MM.1S (cell line): Measurements from ENCODE around the gene CTSZ.
"Not testable (repeated sequence)": the region's sequence is repeated elsewhere in the genome, so short reads cannot be mapped to it uniquely, and the experiment has no call there.

Source experiments
- DNase-seq: peaks from one replicate; pipeline ENCODE4 v3.0.0-alpha.2; 2015
- H2AFZ ChIP-seq: fragments of 300-600 bp; sonication (generic); 2 replicates; pipeline ENCODE4 v1.6.0; 2016; ENCODE audit warnings: antibody characterized with exemption, low read length
- H3F3A ChIP-seq: fragments of 300-600 bp; sonication (generic); 2 replicates; pipeline ENCODE4 v1.6.1; 2016; ENCODE audit warnings: mild to moderate bottlenecking, antibody characterized with exemption, low read length, moderate library complexity, mixed read lengths; ENCODE audit not compliant: insufficient read depth
- H3K27ac ChIP-seq: fragments of 300-600 bp; sonication (generic); 2 replicates; pipeline ENCODE4 v1.5.1; 2016; ENCODE audit warnings: mild to moderate bottlenecking, low read length
- H3K27me3 ChIP-seq: fragments of 300-600 bp; sonication (generic); replicated peaks from 2 replicates; pipeline ENCODE4 v1.6.0; 2016; ENCODE audit warnings: low read length; ENCODE audit not compliant: insufficient read depth
- H3K36me3 ChIP-seq: fragments of 300-600 bp; sonication (generic); replicated peaks from 2 replicates; pipeline ENCODE4 v1.6.1; 2016; ENCODE audit warnings: mild to moderate bottlenecking, low read length, mixed read lengths; ENCODE audit not compliant: insufficient read depth
- H3K4me1 ChIP-seq: fragments of 300-600 bp; sonication (generic); 2 replicates; pipeline ENCODE4 v1.6.1; 2016; ENCODE audit warnings: low read length, mixed read lengths
- H3K4me2 ChIP-seq: fragments of 300-600 bp; sonication (generic); 2 replicates; pipeline ENCODE4 v1.6.0; 2016; ENCODE audit warnings: low read depth, low read length
- H3K4me3 ChIP-seq: fragments of 300-600 bp; sonication (generic); 2 replicates; pipeline ENCODE4 v1.5.1; 2016; ENCODE audit warnings: low read length, mixed read lengths
- H3K79me2 ChIP-seq: fragments of 300-600 bp; sonication (generic); 2 replicates; pipeline ENCODE4 v1.6.1; 2016; ENCODE audit warnings: mixed run types, low read length, mixed read lengths
- H3K9ac ChIP-seq: fragments of 300-600 bp; sonication (generic); 2 replicates; pipeline ENCODE4 v1.6.1; 2016; ENCODE audit warnings: low read length, mixed read lengths
- H3K9me2 ChIP-seq: fragments of 300-600 bp; sonication (generic); replicated peaks from 2 replicates; pipeline ENCODE4 v1.6.1; 2016; ENCODE audit warnings: mild to moderate bottlenecking, low read length, mixed read lengths; ENCODE audit not compliant: insufficient read depth
- H3K9me3 ChIP-seq: fragments of 300-600 bp; sonication (generic); replicated peaks from 2 replicates; pipeline ENCODE4 v1.6.1; 2016; ENCODE audit warnings: mild to moderate bottlenecking, low read length, mixed read lengths; ENCODE audit not compliant: insufficient read depth
- H4K20me1 ChIP-seq: fragments of 300-600 bp; sonication (generic); 2 replicates; pipeline ENCODE4 v1.6.1; 2016; ENCODE audit warnings: mild to moderate bottlenecking, low read length, moderate library complexity, mixed read lengths; ENCODE audit not compliant: insufficient read depth
- CTCF ChIP-seq: fragments of 300-600 bp; sonication (generic); IDR thresholded peaks from 2 replicates; pipeline ENCODE4 v1.5.1; 2016; ENCODE audit warnings: antibody characterized with exemption, low read length, mixed read lengths
- EZH2 ChIP-seq: fragments of 300-600 bp; sonication (generic); optimal IDR thresholded peaks from 2 replicates; pipeline ENCODE3; 2017; ENCODE audit warnings: low read depth, mild to moderate bottlenecking, antibody characterized with exemption, low read length, mixed read lengths
- EZH2phosphoT487 ChIP-seq: fragments of 300-600 bp; sonication (generic); IDR thresholded peaks from 2 replicates; pipeline ENCODE4 v1.6.1; 2018; ENCODE audit warnings: antibody characterized with exemption, low read length

CTSZ gene

GRCh38 chr20:59043698-59044097 is 36.6 kb upstream of the CTSZ start:
- H3K9me3 ChIP-seq = no peaks in the 10 kb centered on the region
- no peak overlapping the region for H3K4me3 ChIP-seq
- peaks cover 39% of the 10 kb centered on the region for H3K79me2 ChIP-seq
- no peaks in the 10 kb centered on the region for H3K27me3 ChIP-seq
- H3K9ac ChIP-seq = no peak overlapping the region
- no peaks in the 10 kb centered on the region for H3K9me2 ChIP-seq
- no peaks in the 10 kb centered on the region for H3F3A ChIP-seq
- peaks cover 14% of the 10 kb centered on the region for H3K4me1 ChIP-seq
- peak overlapping the region; percentile 98; the same call in 1 of the 2 replicates for H2AFZ ChIP-seq
- peak overlapping the region; percentile 98; the same call in 1 of the 2 replicates for H3K4me2 ChIP-seq
- TF ChIP-seq CTCF (no peak), EZH2phosphoT487 (no peak), EZH2 (no peak)
- no peak for DNase-seq
- H4K20me1 ChIP-seq = 0 out of 2 replicates have a peak, but pooled peaks cover 4% of the 10 kb centered on the region
- H3K36me3 ChIP-seq = no peaks in the 10 kb centered on the region
- no peak overlapping the region for H3K27ac ChIP-seq

GRCh38 chr20:59042796-59043631 is 36.0 kb upstream of the CTSZ start:
- Histone ChIP-seq H2AFZ (peak overlapping the region; percentile 98), H3K4me1 (peaks cover 14% of the 10 kb centered on the region), H3K79me2 (peaks cover 46% of the 10 kb centered on the region), H3K9ac (peak overlapping the region; percentile 72), H4K20me1 (0 out of 2 replicates have a peak, but pooled peaks cover 4% of the 10 kb centered on the region), H3K4me3 (peak overlapping the region; percentile 81), H3K9me3 (no peaks in the 10 kb centered on the region), H3F3A (no peaks in the 10 kb centered on the region), H3K9me2 (no peaks in the 10 kb centered on the region), H3K36me3 (no peaks in the 10 kb centered on the region; the same call in 1 of the 2 replicates), H3K4me2 (peak overlapping the region; percentile 98), H3K27me3 (no peaks in the 10 kb centered on the region), H3K27ac (no peak overlapping the region; the same call in 1 of the 2 replicates)
- no peak for TF ChIP-seq CTCF
- no peak for TF ChIP-seq EZH2phosphoT487
- no peak for TF ChIP-seq EZH2
- peak; percentile 97 for DNase-seq

- Histone ChIP-seq H3F3A (no peaks in the 10 kb centered on the region), H3K4me1 (peaks cover 14% of the 10 kb centered on the region), H2AFZ (peak within 1 kb of the TSS; percentile 98), H3K27ac (peak within 1 kb of the TSS; percentile 36; the same call in 1 of the 2 replicates), H3K9me2 (no peaks in the 10 kb centered on the region), H3K4me3 (peak within 1 kb of the TSS; percentile 81), H3K9me3 (no peaks in the 10 kb centered on the region), H3K36me3 (peaks cover 6% of the 10 kb centered on the region; the same call in 1 of the 2 replicates), H3K27me3 (no peaks in the 10 kb centered on the region), H4K20me1 (0 out of 2 replicates have a peak, but pooled peaks cover 4% of the 10 kb centered on the region), H3K4me2 (peak within 1 kb of the TSS; percentile 98), H3K79me2 (peaks cover 53% of the 10 kb centered on the region), H3K9ac (peak within 1 kb of the TSS; percentile 72)
- TF ChIP-seq EZH2 (no peak), EZH2phosphoT487 (no peak), CTCF (no peak)
- DNase-seq = no peak
These were observed 35.2 kb upstream of the CTSZ start, which contains the start of gene PRELID3B for GRCh38 chr20:59042151-59042795. Gene PRELID3B, minus strand, starts transcription at chr20:59042786. Its CDS starts 56 bp downstream, at chr20:59042730.

- not testable (repeated sequence) for DNase-seq, H3K27me3 ChIP-seq, H2AFZ ChIP-seq, H3K27ac ChIP-seq, H3K9me2 ChIP-seq, H3F3A ChIP-seq, H4K20me1 ChIP-seq, H3K9me3 ChIP-seq
- Histone ChIP-seq H3K79me2 (peaks cover 60% of the 10 kb centered on the region), H3K4me2 (peak overlapping the region; percentile 72), H3K4me1 (peaks cover 14% of the 10 kb centered on the region), H3K4me3 (peak overlapping the region; percentile 81), H3K36me3 (peaks cover 12% of the 10 kb centered on the region), H3K9ac (peak overlapping the region; percentile 72; the same call in 1 of the 2 replicates)
These were observed 34.4 kb upstream of the CTSZ start for GRCh38 chr20:59041487-59041886.
